ENCODE measurements around the gene OR2A1.
"Not testable (repeated sequence)": the region's sequence is repeated elsewhere in the genome, so short reads cannot be mapped to it uniquely, and the experiment has no call there.

The OR2A1 gene

DNA sequence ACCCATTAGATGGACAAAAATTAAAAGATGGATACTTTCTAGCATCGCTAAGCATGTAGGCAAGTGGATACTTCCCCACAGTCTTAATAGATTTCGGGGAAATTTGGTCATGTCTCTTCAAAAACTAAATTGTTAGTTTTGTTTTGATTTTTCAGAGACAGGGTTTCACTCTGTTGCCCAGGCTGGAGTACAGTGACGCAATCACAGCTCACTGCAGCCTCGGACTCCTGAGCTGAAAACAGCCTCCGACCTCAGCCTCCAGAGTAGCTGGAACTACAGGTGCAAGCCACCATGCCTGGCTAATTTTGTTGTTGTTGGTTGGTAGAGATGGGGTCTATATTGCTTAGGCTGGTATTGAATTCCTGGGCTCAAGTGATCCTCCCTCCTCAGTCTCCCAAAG is 13.6 kb downstream of the OR2A1 start:
- not testable (repeated sequence) for DNase-seq

DNA sequence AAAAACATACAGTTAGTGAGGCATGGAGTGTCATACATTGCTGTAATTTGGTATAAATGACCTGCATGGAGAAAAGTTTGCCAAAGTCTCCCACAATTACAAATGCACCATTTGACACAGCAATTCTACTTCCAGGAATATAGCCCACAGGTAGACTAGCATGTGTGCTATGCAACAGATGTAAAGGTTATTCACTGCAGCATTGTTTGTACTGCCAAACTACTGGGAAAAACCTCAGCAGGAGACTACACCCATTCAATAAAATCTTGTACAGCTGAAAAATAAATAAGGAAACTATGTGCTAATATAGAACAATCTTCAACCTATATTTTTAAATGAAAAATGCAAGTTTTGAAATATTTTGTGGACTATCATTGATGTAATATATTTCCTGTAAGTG is 17.8 kb downstream of the OR2A1 start:
- not testable (repeated sequence) for DNase-seq

DNA sequence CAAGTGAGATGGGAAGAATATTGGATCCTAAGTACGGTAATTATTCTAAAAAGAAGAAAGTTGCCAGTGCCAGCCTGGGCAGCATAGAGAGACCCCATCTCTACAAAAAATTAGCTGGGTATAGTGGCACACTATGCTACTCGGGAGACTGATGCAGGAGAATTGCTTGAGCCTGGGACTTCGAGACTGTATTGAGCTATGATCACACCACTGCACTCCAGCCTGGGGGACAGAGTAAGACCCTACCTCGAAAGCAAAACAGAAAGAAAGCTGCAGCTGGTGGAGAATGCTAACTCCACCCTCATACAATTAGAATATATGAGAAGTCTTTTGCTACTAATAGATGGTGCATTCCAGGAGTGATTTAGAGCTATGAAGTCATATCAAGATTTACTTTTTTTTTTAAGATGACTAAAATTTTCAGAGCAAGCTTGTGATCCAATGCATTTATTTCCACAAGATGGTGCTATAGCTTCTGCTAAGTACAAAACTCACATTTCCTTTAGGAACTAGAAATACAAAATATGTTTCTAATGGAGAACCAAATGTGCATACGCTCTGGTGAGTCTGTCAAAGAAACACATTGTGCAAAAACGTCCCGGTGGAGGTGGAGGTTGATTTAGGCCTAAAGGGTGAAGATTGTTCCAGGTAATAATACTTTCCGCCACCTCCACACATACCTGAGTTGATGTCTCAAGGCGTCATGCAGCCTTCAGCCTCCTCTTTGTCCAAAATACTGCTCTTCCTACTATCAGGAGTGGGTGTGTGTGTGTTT is 19.2 kb downstream of the OR2A1 start:
- DNase-seq: not testable (repeated sequence)

DNA sequence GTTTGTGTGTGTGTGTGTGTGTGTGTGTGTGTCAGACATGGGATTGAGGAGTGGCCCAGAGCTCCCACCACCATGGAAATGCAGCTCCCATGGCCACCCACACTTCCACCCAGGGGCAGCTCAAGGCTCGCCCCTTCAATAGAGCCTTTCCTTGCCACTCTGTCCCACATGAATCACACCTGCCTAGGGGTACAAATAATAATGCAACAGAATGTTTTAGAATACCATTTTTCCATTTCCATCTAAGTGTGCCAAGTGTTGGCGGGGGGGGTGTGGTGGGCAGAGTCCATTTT is 19.7 kb downstream of the OR2A1 start:
- DNase-seq: not testable (repeated sequence)

DNA sequence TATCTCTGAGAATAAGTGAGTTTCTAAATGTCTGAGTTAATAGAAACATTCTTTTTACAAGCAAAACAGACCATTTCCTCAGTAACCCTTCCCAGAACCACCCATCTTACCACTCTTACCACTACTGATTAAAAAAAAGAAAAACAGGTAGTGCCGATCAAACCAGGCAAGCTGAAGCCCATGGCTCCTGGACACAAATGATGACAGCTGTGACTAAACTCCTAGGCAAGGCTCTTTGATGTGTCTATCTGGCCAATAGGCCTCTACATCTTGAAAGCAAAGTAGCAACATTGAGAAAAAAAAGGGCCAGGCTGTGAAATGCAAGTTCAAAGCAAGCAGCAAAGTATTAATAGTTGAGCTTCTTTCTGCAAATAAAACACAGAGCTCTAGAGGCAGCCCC is 36.4 kb downstream of the OR2A1 start:
- DNase-seq: not testable (repeated sequence)

DNA sequence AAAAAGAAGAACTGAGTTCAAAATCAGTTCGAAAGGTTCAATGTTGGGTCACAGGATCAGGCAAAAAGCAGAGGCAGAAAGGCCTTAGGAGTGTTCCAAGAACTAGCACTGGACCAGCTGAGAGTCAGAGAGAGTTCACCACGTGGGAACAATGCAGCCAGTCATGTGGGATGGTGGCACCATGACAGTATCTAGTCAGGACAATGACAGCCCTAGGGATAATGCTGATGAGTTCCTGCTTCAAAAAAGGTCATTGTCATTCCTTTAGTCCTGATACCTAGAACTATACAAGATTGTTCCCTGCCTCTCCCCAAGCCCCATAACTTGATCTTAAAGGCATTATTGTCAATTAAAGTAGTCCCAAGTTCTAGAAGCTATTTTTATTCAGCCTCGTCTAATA is 39.4 kb downstream of the OR2A1 start:
- not testable (repeated sequence) for DNase-seq

DNA sequence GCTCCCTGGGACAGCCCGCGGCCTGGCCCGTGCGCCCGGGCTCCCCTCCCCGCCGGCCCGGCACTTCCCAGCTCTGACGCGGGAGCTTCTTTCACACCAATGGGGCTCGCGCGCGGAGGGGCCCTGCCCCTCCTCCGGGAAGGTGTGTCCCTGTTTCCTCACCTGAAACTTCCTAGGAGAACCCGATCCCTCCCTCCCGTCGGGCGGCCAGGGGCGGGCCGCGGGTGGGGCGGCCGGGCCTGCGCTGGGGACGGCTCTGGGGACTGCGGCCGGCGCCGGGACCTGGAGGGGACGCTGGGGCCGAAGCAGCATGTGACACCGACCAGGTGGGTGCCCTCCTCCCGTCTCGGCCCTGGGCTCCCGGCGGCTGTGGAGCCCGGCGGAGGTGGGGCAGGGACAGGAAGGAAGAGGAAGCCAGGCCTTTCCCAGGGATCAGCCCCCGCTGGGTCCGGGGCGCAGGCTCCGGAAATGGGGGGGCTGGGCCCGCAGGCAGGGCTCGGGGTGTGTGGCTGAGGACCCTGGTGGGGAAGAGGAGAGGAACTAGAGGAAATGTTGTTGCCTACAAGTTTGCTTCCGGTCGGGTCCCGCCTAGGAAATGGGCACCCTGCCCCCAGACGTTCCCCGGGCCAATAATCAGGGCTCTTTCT is 43.1 kb downstream of the OR2A1 start, which contains the start of gene ARHGEF5:
ARHGEF5 (plus strand) TSS at position 227 of the 647 bp plus-strand sequence. CDS start 7,268 bp downstream, outside the sequence.
- DNase-seq: not testable (repeated sequence)

DNA sequence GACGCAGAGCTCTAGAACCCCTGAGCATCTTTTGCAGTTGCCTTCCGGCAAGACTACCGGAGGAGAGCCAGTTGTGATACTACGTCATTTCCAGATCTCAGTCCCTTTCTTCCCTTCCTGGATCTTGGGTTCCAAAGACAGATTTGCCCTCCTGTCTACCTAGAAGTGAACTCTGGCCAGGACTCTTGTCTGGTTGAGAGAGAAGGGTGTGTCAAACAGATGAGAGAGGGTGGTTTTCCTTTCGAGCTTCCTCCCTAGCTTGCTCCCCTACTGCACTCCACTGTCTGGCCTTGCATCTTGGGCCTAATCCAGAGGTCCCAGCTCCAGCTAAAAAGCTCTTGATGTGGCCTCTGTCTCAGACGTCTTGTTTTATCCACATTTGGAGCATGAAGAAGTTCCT is 44.0 kb downstream of the OR2A1 start:
- not testable (repeated sequence) for DNase-seq

DNA sequence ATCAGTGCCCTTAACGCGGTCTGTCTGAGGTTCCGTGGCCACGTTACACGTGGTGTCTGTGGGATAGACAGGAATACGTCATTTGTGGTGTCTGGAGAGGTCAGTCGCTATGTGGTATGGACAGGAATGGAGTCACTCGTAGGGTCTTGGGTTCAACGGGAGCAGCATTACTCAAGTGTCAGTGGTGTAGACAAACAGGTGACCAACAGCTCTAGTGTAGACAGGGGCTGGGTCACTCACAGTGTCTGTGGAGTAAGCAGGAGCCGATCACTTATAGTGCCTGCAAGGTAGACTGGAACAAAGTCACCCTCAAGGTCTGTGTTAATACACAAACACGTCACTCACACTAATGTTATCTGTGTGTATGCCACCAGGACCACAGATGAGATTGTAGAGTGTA is 44.6 kb downstream of the OR2A1 start:
- DNase-seq: not testable (repeated sequence)

DNA sequence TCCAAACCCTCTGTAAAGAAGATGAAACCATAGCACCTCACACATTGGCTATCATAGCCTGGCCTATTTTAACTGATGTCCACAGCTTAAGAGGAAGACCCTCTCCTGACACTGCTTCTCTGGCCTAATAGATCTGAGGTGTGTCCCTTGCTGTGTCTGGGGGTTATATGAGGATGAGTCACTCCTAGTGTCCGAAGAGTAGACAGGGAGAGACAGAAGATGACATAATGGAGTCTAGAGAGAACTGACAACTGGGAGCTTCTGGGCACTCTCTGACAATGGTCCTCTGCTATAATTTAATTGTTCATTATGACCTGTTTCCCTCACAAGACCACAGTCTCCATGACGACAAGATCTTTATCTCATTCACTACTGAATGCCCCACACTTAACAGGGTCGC is 49.8 kb downstream of the OR2A1 start:
- DNase-seq: not testable (repeated sequence)

DNA sequence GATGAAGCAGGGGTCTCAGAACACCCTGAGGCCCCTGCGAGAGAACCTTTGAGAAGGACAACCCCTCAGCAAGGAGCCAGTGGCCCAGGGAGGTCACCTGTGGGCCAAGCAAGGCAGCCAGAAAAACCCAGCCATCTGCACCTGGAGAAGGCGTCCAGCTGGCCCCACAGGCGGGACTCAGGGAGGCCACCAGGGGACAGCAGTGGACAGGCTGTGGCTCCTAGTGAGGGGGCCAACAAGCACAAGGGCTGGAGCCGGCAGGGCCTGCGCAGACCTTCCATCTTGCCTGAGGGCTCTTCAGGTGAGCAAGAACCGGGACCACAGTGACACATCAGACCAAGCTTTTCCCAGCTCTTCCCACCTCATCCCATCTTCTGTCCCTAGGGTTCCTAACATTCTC is 53.3 kb downstream of the OR2A1 start:
- not testable (repeated sequence) for DNase-seq

DNA sequence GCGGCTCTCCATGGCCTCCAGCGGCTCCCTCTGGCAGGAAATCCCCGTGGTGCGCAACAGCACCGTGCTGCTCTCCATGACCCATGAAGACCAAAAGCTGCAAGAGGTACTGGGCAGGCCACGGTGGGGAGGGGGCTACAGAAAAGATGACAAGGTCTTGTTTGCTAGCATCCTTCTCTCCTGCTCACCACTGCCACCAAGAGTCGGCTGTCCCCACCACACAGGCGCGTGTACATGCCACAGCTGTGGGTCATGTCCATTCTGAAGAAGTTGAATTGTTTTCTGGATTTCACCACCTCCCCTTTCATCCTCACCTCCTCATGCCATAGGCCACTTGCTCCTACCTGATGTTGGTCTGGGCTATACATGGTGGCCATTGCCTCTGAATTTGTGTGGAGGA is 55.0 kb downstream of the OR2A1 start:
- not testable (repeated sequence) for DNase-seq

DNA sequence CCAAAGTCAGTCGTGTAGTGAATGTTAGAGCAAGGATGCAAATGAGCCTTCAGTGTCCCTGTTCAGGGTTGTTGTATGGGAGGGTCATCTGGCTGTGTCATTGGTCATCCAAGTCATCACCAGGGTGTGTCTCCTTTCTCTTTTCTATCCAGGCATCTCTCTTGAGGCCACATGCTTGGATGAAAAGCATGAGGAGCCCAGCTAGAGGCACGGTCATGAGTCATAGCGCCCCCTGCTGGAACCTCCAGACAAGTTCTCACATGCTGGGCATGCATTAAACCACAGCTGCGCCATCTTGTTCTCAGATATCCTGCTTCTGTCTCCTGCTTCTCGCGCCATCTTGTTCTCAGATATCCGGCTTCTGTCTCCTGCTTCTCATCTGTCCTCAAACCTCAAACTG is 57.0 kb downstream of the OR2A1 start:
- not testable (repeated sequence) for DNase-seq

Data from GDM1 (cell line).